ENCODE measurements around the gene CACNG3. TPM values are rescaled to one million over a fixed set of nuclear protein-coding genes. Genes with fewer than 3 reads are reported as not detected.
"Not testable (repeated sequence)": the region's sequence is repeated elsewhere in the genome, so short reads cannot be mapped to it uniquely, and the experiment has no call there.

Gene CACNG3
- total RNA-seq, 1 donor from 2014 or later: not detected

DNA sequence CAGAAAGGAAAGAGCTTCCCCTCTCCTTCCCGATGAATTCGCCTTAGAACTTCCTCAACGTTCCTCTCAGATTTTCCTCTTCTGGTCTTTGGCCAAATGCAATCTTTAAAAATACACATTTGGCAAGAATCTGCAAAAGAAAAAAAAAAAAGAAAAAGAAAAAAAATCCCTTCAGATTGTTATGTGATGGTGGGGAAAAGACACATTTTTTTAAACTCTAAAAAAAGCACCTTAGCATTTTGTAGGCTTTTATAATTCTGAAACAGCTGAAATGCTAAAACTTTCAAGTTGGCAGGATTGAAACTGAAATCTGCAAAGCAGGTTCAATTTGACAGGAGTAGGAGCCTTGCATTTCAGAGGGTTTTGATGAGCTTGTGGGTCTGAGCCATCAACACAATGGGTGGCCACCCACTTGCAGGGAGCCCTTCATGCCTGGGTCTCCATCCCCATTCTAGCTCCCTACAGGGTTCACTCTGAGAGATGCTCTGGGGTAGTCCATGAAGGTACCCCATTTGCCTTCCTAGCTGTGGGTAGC lies 33.1 kb downstream of the CACNG3 start:
- H3K4me1 ChIP-seq: no peaks in the 10 kb centered on the region
- no peak for ATAC-seq
- H3K4me3 ChIP-seq: no peak overlapping the region
- no peaks in the 10 kb centered on the region for H3K9me3 ChIP-seq
- H3K27ac ChIP-seq: no peak overlapping the region
- no peak for DNase-seq
- intact Hi-C loops (cut with DNase I): no loop called here
- TF ChIP-seq, protein P1, sequence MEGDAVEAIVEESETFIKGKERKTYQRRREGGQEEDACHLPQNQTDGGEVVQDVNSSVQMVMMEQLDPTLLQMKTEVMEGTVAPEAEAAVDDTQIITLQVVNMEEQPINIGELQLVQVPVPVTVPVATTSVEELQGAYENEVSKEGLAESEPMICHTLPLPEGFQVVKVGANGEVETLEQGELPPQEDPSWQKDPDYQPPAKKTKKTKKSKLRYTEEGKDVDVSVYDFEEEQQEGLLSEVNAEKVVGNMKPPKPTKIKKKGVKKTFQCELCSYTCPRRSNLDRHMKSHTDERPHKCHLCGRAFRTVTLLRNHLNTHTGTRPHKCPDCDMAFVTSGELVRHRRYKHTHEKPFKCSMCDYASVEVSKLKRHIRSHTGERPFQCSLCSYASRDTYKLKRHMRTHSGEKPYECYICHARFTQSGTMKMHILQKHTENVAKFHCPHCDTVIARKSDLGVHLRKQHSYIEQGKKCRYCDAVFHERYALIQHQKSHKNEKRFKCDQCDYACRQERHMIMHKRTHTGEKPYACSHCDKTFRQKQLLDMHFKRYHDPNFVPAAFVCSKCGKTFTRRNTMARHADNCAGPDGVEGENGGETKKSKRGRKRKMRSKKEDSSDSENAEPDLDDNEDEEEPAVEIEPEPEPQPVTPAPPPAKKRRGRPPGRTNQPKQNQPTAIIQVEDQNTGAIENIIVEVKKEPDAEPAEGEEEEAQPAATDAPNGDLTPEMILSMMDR (IDR thresholded peaks at IDR 0.05): no peak
- no peaks in the 10 kb centered on the region for H3K36me3 ChIP-seq
- H3K27me3 ChIP-seq: peaks cover 15% of the 10 kb centered on the region

DNA sequence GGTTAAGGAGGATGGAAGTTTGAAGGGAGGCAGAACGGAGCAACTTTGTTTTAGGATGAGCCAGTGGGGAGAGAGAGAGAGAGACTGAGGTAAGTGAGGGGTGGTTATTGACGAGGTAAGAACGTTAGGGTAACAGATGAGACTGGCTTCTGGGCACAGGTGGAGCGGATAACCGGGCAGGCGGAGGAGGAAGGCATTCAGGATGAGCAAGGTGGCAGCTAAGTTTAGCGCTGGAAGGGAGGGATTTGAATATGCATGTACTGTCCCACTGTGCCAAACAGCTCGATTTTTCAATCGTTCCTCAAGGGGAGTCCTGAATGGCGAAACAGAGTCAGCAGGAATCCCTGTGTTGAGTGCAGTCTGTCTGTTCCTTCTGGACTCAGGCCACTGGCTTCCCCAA lies 35.8 kb downstream of the CACNG3 start:
- DNase-seq (no peak), ATAC-seq (no peak)
- Histone ChIP-seq H3K9me3 (no peaks in the 10 kb centered on the region), H3K27me3 (peaks cover 10% of the 10 kb centered on the region), H3K27ac (no peak overlapping the region), H3K4me1 (no peaks in the 10 kb centered on the region), H3K36me3 (no peaks in the 10 kb centered on the region), H3K4me3 (no peak overlapping the region)
- TF ChIP-seq, protein P1 (IDR thresholded peaks at IDR 0.05): no peak
- intact Hi-C loops (cut with DNase I): no loop called here

DNA sequence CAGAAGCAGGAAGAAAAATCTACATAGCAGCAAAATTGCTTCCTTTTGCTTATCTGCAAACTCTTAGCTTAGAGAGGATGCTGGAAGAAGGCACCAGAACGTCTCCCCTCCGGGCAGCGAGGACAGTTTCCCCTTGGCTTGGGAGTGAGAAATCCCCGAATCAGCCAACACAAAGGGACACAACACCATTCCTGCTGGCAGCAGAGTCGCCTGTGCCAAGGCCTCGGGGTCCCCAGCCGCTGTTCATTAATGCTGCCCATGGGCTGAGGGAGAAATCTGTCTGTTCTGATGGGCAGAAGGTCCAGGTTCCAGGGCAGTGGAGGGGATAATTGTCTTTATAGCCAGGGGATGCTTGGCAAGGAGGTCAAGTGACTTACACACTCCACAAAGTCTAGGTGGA lies 38.0 kb downstream of the CACNG3 start:
- Histone ChIP-seq H3K27me3 (peaks cover 10% of the 10 kb centered on the region), H3K4me3 (no peak overlapping the region), H3K36me3 (no peaks in the 10 kb centered on the region), H3K27ac (no peak overlapping the region), H3K4me1 (no peaks in the 10 kb centered on the region), H3K9me3 (no peaks in the 10 kb centered on the region)
- TF ChIP-seq, protein P1 (IDR thresholded peaks at IDR 0.05): no peak
- intact Hi-C loops (cut with DNase I): no loop called here
- no peak for DNase-seq
- no peak for ATAC-seq

DNA sequence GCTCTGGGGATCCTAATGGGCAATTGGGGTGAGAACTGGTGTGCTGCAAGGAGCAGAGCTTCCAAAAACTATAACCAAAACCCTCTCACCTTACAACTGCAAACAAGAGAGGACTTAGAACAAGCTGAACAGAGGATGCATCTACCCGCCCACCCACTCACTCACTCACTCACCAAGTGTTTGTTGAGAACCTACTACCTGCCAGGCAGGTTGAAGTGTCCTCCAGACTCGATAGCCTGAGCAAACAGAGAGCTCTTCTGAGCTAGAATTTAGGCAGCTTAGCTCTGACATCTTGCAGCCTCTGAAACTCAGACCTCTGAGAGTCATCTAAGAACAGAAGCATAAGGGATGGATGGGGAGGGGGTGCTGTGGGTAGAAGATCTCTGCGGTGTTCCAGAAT lies 41.2 kb downstream of the CACNG3 start:
- peak; percentile 77 for ATAC-seq
- Histone ChIP-seq H3K27me3 (peaks cover 4% of the 10 kb centered on the region), H3K9me3 (no peaks in the 10 kb centered on the region), H3K36me3 (no peaks in the 10 kb centered on the region), H3K4me1 (no peaks in the 10 kb centered on the region), H3K4me3 (no peak overlapping the region), H3K27ac (no peak overlapping the region)
- TF ChIP-seq, protein P1 (IDR thresholded peaks at IDR 0.05): no peak
- DNase-seq: no peak
- intact Hi-C loops (cut with DNase I): no loop called here

DNA sequence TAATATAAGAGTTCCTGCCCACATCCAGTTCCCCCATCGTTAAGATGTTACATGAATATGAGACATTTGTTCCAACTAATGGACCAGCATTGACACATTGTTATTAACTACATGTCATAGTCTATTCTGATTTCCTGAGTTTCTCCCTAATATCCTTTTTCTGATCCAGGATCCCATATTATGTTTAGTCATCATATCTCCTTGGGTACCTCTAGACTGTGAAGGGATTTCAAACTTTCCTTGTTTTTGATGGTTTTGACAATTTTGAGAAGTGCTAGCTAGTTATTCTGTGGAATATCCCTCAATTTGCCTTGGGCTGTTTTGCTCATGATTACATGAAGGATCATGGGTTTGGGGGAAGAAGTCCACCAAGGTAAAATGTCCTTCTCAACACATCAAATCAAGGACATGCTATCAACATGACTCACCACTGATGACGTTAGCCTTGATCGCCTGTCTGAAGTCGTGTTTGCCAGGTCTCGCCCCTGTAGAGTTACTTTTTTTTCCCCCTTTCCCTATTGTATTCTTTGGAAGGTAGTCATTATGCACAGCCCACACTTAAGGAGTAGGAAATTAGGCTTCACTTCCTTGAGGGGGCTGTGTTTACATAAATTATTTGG lies 42.5 kb downstream of the CACNG3 start:
- Histone ChIP-seq H3K27me3 (no peaks in the 10 kb centered on the region), H3K9me3 (no peaks in the 10 kb centered on the region), H3K36me3 (no peaks in the 10 kb centered on the region), H3K4me1 (no peaks in the 10 kb centered on the region), H3K27ac (no peak overlapping the region), H3K4me3 (no peak overlapping the region)
- intact Hi-C loops (cut with DNase I): no loop called here
- ATAC-seq (no peak), DNase-seq (no peak)
- TF ChIP-seq, protein P1 (IDR thresholded peaks at IDR 0.05): no peak

DNA sequence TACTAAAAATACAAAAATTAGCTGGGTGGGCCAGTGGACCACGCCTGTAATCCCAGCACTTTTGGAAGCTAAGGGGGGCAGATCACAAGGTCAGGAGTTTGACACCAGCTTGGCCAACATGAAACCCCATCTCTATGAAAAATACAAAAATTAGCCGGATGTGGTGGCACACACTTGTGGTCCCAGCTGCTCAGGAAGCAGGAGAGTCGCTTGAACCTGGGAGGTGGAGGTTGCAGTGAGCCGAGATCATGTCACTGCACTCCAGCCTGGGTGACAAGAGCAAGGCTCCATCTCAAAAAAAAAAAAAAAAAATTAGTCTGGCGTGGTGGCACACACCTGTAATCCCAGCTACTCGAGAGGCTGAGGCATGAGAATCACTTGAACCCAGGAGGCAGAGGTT lies 44.6 kb downstream of the CACNG3 start:
- not testable (repeated sequence) for ATAC-seq, H3K4me1 ChIP-seq, H3K36me3 ChIP-seq

More for the DNA sequence above, 44.6 kb downstream of the CACNG3 start:
- H3K4me3 ChIP-seq; H3K27ac ChIP-seq; intact Hi-C loops (cut with DNase I); H3K27me3 ChIP-seq; H3K9me3 ChIP-seq; DNase-seq: not testable (repeated sequence)
